HepG2 (cell line): ENCODE results near the gene RUNDC1. TPM values are rescaled to one million over a fixed set of nuclear protein-coding genes. Genes with fewer than 3 reads are reported as not detected.
A peak's percentile ranks its signal among the peaks of the same experiment; 100 is the strongest.

ENCODE experiments used
- ATF6 ChIP-seq: sonication (generic); formaldehyde crosslinking; conservative IDR thresholded peaks from 2 replicates; pipeline ENCODE4 v1.4.0; 2020; ENCODE audit warnings: missing genetic modification reagents
- BRD4 ChIP-seq: sonication (generic); formaldehyde crosslinking; IDR thresholded peaks from 2 replicates; pipeline ENCODE4 v1.4.0; 2020; ENCODE audit warnings: missing genetic modification reagents
- E2F2 ChIP-seq: sonication (generic); formaldehyde crosslinking; IDR thresholded peaks from 2 replicates; pipeline ENCODE4 v1.4.0; 2020; ENCODE audit warnings: missing genetic modification reagents, borderline replicate concordance
- HHEX ChIP-seq: IDR thresholded peaks from 2 replicates; pipeline ENCODE4 v1.6.1; 2016; ENCODE audit warnings: control low read depth
- MLX ChIP-seq: IDR thresholded peaks from 2 replicates; pipeline ENCODE4 v1.6.1; 2016
- PHF21A ChIP-seq: sonication (generic); formaldehyde crosslinking; IDR thresholded peaks from 2 replicates; pipeline ENCODE4 v1.5.0; 2020; ENCODE audit warnings: mild to moderate bottlenecking, missing genetic modification reagents
- PRDM10 ChIP-seq: sonication (generic); formaldehyde crosslinking; IDR thresholded peaks from 2 replicates; pipeline ENCODE4 v1.4.0; 2020; ENCODE audit warnings: low read depth, missing genetic modification reagents
- SNAI1 ChIP-seq: sonication (generic); formaldehyde crosslinking; IDR thresholded peaks from 2 replicates; pipeline ENCODE4 v1.5.0; 2020; ENCODE audit warnings: mild to moderate bottlenecking, missing genetic modification reagents, borderline replicate concordance
- THAP8 ChIP-seq: sonication (generic); formaldehyde crosslinking; IDR thresholded peaks from 2 replicates; pipeline ENCODE4 v1.5.1; 2020; ENCODE audit warnings: missing genetic modification reagents, mild to moderate bottlenecking, borderline replicate concordance
- TRIM22 ChIP-seq: fragments of 450-650 bp; IDR thresholded peaks from 2 replicates; pipeline ENCODE4 v1.6.1; 2017
- ZBTB7B ChIP-seq: sonication (generic); formaldehyde crosslinking; IDR thresholded peaks from 2 replicates; pipeline ENCODE4 v1.4.0; 2020; ENCODE audit warnings: missing genetic modification reagents
- ZBTB8A ChIP-seq: sonication (generic); formaldehyde crosslinking; IDR thresholded peaks from 2 replicates; pipeline ENCODE4 v1.4.0; 2020; ENCODE audit warnings: mild to moderate bottlenecking, low read depth, missing genetic modification reagents, borderline replicate concordance
- ZC3H13 ChIP-seq: sonication (generic); formaldehyde crosslinking; IDR thresholded peaks from 2 replicates; pipeline ENCODE4 v1.8.1; 2023; ENCODE audit warnings: mild to moderate bottlenecking, missing genetic modification reagents, moderate library complexity
- ZNF180 ChIP-seq: sonication (generic); formaldehyde crosslinking; IDR thresholded peaks from 2 replicates; pipeline ENCODE4 v1.4.0; 2020; ENCODE audit warnings: low read depth, missing genetic modification reagents, borderline replicate concordance
- ZNF256 ChIP-seq: sonication (generic); formaldehyde crosslinking; conservative IDR thresholded peaks from 2 replicates; pipeline ENCODE4 v1.4.0; 2020; ENCODE audit warnings: missing genetic modification reagents
- ZNF580 ChIP-seq: IDR thresholded peaks from 2 replicates; pipeline ENCODE4 v1.6.1; 2016; ENCODE audit warnings: low read depth, borderline replicate concordance
- ZNF652 ChIP-seq: IDR thresholded peaks from 2 replicates; pipeline ENCODE4 v1.6.1; 2016; ENCODE audit warnings: low read depth, borderline replicate concordance
- polyA plus RNA-seq, 8 experiments: library from polyadenylated mRNA; depleted of rRNA in 3 of 8; stranded (reverse) in 7 of 8; unstranded in 1 of 8; fragments of >200 nt; fragmentation: Illumina TruSeq in 4 of 8; extraction: Trizol in 4 of 8; gene quantifications; 2 replicates each; pipeline versions ENCODE4 v1.2.1 to v1.2.3, GENCODE V29; 2011 to 2016; ENCODE audit warnings: low read depth in 4 of 8, missing spikeins in 1 of 8, mixed read lengths in 1 of 8; ENCODE audit not compliant: insufficient read depth in 1 of 8
- total RNA-seq, 5 experiments: library from RNA; depleted of rRNA; stranded (reverse); fragments of >200 nt; fragmentation: Illumina TruSeq; extraction: Trizol; gene quantifications; 2 replicates each; pipeline ENCODE4 v1.2.3, GENCODE V29; 2016; ENCODE audit warnings: low read depth in 1 of 5

The RUNDC1 gene
- total and polyA plus RNA-seq, 2 of the 13 experiments (the other 11 are each of a cell fraction or from before 2014, with no cell fraction given) = 10.3 to 11.4 TPM

- no peak for TF ChIP-seq ZNF180
- TF ChIP-seq PRDM10 (CRISPR knock-in tag) = 0 out of 2 replicates have a peak, but pooled peaks have one; percentile 36
- no peak for TF ChIP-seq PHF21A (CRISPR knock-in tag)
- no peak for TF ChIP-seq ZNF652 (CRISPR knock-in tag)
- no peak for TF ChIP-seq TRIM22
- TF ChIP-seq THAP8 = no peak
- no peak for TF ChIP-seq HHEX (CRISPR knock-in tag)
- TF ChIP-seq MLX = no peak
- no peak for TF ChIP-seq ZC3H13 (CRISPR knock-in tag)
- no peak for TF ChIP-seq BRD4 (CRISPR knock-in tag)
- 0 out of 2 replicates have a peak, but pooled peaks have one; percentile 54 for TF ChIP-seq E2F2 (CRISPR knock-in tag)
- TF ChIP-seq ZBTB7B = peak; percentile 59
- TF ChIP-seq ZNF580 (CRISPR knock-in tag) = peak; percentile 73; the same call in 1 of the 2 replicates
- no peak for TF ChIP-seq ATF6 (CRISPR knock-in tag)
- TF ChIP-seq ZBTB8A (CRISPR knock-in tag) = 0 out of 2 replicates have a peak, but pooled peaks have one; percentile 29
- peak; percentile 82; the same call in 1 of the 2 replicates for TF ChIP-seq ZNF256 (CRISPR knock-in tag)
- no peak for TF ChIP-seq SNAI1
Observed at GRCh38 chr17:43006639-43007551, 26.5 kb downstream of the RUNDC1 start, which contains the start of gene IFI35 (continued).
